Epidermal melanocyte (primary cell): ENCODE measurements around the gene RPAP3.

Source experiments
- DNase-seq: peaks from one replicate; pipeline ENCODE4 v3.0.0; 2011; ENCODE audit warnings: low spot score; ENCODE audit not compliant: insufficient read length

The RPAP3 gene

GRCh38 chr12:47705566-47706425 is at the start of gene RPAP3:
TSS of gene RPAP3 (minus strand) at chr12:47706030. CDS start at chr12:47702840, 3,190 bp downstream.
- peak; percentile 67 for DNase-seq

GRCh38 chr12:47754881-47755280 is 49.1 kb upstream of the RPAP3 start:
- no peak for DNase-seq

GRCh38 chr12:47754126-47754525 is 48.3 kb upstream of the RPAP3 start:
- no peak for DNase-seq

GRCh38 chr12:47753021-47754001 is 47.5 kb upstream of the RPAP3 start:
- no peak for DNase-seq

- DNase-seq: no peak
Observed at GRCh38 chr12:47752552-47752951, 46.7 kb upstream of the RPAP3 start.

GRCh38 chr12:47752121-47752520 is 46.3 kb upstream of the RPAP3 start:
- no peak for DNase-seq

- no peak for DNase-seq
Observed at GRCh38 chr12:47751561-47751960, 45.7 kb upstream of the RPAP3 start.

- DNase-seq: no peak
Observed at GRCh38 chr12:47750916-47751470, 45.2 kb upstream of the RPAP3 start.

GRCh38 chr12:47750229-47750798 is 44.5 kb upstream of the RPAP3 start:
- DNase-seq: no peak

- no peak for DNase-seq
Observed at GRCh38 chr12:47748899-47749298, 43.1 kb upstream of the RPAP3 start.

- no peak for DNase-seq
Observed at GRCh38 chr12:47748507-47748828, 42.6 kb upstream of the RPAP3 start.

GRCh38 chr12:47747596-47748506 is 42.0 kb upstream of the RPAP3 start:
- DNase-seq: no peak

- no peak for DNase-seq
Observed at GRCh38 chr12:47747126-47747525, 41.3 kb upstream of the RPAP3 start.

- DNase-seq: no peak
Observed at GRCh38 chr12:47746523-47746922, 40.7 kb upstream of the RPAP3 start.

- DNase-seq: no peak
Observed at GRCh38 chr12:47746073-47746472, 40.2 kb upstream of the RPAP3 start.

GRCh38 chr12:47745485-47746041 is 39.7 kb upstream of the RPAP3 start:
- no peak for DNase-seq

GRCh38 chr12:47744778-47745436 is 39.1 kb upstream of the RPAP3 start:
- DNase-seq: no peak

GRCh38 chr12:47744005-47744651 is 38.3 kb upstream of the RPAP3 start:
- no peak for DNase-seq

- no peak for DNase-seq
Observed at GRCh38 chr12:47743311-47743860, 37.6 kb upstream of the RPAP3 start.
